GM12878 (cell line): ENCODE results near the gene CAMK2D.

Experiments used
- BCLAF1 ChIP-seq: fragments of 450-650 bp; IDR thresholded peaks from 2 replicates; pipeline ENCODE4 v1.6.1; 2017; ENCODE audit warnings: antibody characterized with exemption, mild to moderate bottlenecking, moderate library complexity
- EGR1 ChIP-seq, 2 experiments: IDR thresholded peaks; 1 replicate in 1 of 2; 2 replicates in 1 of 2; pipeline ENCODE4 v1.6.1; 2011 to 2012; ENCODE audit warnings: low read depth in 2 of 2, low read length in 2 of 2, borderline replicate concordance in 1 of 2, mild to moderate bottlenecking in 1 of 2, moderate library complexity in 1 of 2
- EP300 ChIP-seq, 2 experiments: fragments of 150-350 bp in 1 of 2; IDR thresholded peaks; 2 replicates each; pipeline ENCODE4 v1.6.1; 2011 to 2012; ENCODE audit warnings: low read depth in 2 of 2, low read length in 2 of 2, borderline replicate concordance in 1 of 2, improper control_type of control experiment in 1 of 2, inconsistent platforms in 1 of 2; ENCODE audit not compliant: control insufficient read depth in 1 of 2
- EZH2 ChIP-seq: IDR thresholded peaks from 2 replicates; pipeline ENCODE4 v1.6.1; 2012; ENCODE audit warnings: low read depth, mild to moderate bottlenecking, control low read depth, inconsistent platforms, low read length, borderline replicate concordance; ENCODE audit not compliant: control insufficient read depth
- POLR2AphosphoS2 ChIP-seq: IDR thresholded peaks from 2 replicates; pipeline ENCODE4 v1.6.1; 2011; ENCODE audit warnings: low read depth, mild to moderate bottlenecking, low read length, improper control_type of control experiment, moderate library complexity
- RAD21 ChIP-seq: IDR thresholded peaks from 2 replicates; pipeline ENCODE4 v1.6.1; 2011; ENCODE audit warnings: mild to moderate bottlenecking, low read depth, low read length, moderate library complexity; ENCODE audit not compliant: insufficient read depth
- SMC3 ChIP-seq: IDR thresholded peaks from 2 replicates; pipeline ENCODE4 v1.6.1; 2011; ENCODE audit warnings: low read length, improper control_type of control experiment, borderline replicate concordance
- SPI1 ChIP-seq: IDR thresholded peaks from 2 replicates; pipeline ENCODE4 v1.6.1; 2011; ENCODE audit warnings: low read depth, mild to moderate bottlenecking, low read length, moderate library complexity, borderline replicate concordance; ENCODE audit not compliant: insufficient read depth
- SUZ12 ChIP-seq: fragments of 200-600 bp; sonication (generic); IDR thresholded peaks from one replicate; pipeline ENCODE4 v1.6.1; 2018; ENCODE audit warnings: antibody characterized with exemption, mild to moderate bottlenecking; ENCODE audit not compliant: unreplicated experiment
- TAF1 ChIP-seq: IDR thresholded peaks from 2 replicates; pipeline ENCODE4 v1.6.1; 2011; ENCODE audit warnings: mild to moderate bottlenecking, low read depth, low read length, borderline replicate concordance
- USF2 ChIP-seq: IDR thresholded peaks from 2 replicates; pipeline ENCODE4 v1.6.1; 2011; ENCODE audit warnings: low read depth, low read length, improper control_type of control experiment, borderline replicate concordance
- TF ChIP-seq, protein P1 (sequence below): fragments of 450-650 bp; IDR thresholded peaks from 2 replicates; pipeline ENCODE4 v1.6.1; 2018; ENCODE audit warnings: mild to moderate bottlenecking, low read depth, moderate library complexity; ENCODE audit not compliant: partially characterized antibody
- TF ChIP-seq, protein P2 (sequence below), 3 experiments: IDR thresholded peaks in 2 of 3; conservative IDR thresholded peaks in 1 of 3; 2 replicates each; pipeline ENCODE4 v1.5.1; 2011; ENCODE audit warnings: low read depth in 3 of 3, low read length in 3 of 3, mild to moderate bottlenecking in 3 of 3, control low read depth in 2 of 3, moderate library complexity in 2 of 3, inconsistent platforms in 1 of 3, mixed read lengths in 1 of 3; ENCODE audit not compliant: control insufficient read depth in 2 of 3, insufficient read depth in 1 of 3; ENCODE audit errors: extremely low read depth in 1 of 3
- TF ChIP-seq, protein P3 (sequence below): IDR thresholded peaks from 2 replicates; pipeline ENCODE4 v1.6.1; 2012; ENCODE audit warnings: mild to moderate bottlenecking, low read depth, low read length

GRCh38 chr4:113522433-113522832 is 239.1 kb downstream of the CAMK2D start:
- no peak for TF ChIP-seq SPI1
- TF ChIP-seq EGR1 (IDR thresholded peaks at IDR 0.05; ENCODE audit: borderline replicate concordance in 1 of 2, low read depth in 2 of 2, low read length in 2 of 2): no peak
- TF ChIP-seq, protein P1, sequence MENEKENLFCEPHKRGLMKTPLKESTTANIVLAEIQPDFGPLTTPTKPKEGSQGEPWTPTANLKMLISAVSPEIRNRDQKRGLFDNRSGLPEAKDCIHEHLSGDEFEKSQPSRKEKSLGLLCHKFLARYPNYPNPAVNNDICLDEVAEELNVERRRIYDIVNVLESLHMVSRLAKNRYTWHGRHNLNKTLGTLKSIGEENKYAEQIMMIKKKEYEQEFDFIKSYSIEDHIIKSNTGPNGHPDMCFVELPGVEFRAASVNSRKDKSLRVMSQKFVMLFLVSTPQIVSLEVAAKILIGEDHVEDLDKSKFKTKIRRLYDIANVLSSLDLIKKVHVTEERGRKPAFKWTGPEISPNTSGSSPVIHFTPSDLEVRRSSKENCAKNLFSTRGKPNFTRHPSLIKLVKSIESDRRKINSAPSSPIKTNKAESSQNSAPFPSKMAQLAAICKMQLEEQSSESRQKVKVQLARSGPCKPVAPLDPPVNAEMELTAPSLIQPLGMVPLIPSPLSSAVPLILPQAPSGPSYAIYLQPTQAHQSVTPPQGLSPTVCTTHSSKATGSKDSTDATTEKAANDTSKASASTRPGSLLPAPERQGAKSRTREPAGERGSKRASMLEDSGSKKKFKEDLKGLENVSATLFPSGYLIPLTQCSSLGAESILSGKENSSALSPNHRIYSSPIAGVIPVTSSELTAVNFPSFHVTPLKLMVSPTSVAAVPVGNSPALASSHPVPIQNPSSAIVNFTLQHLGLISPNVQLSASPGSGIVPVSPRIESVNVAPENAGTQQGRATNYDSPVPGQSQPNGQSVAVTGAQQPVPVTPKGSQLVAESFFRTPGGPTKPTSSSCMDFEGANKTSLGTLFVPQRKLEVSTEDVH: no peak
- no peak for TF ChIP-seq RAD21
- TF ChIP-seq, protein P2, sequence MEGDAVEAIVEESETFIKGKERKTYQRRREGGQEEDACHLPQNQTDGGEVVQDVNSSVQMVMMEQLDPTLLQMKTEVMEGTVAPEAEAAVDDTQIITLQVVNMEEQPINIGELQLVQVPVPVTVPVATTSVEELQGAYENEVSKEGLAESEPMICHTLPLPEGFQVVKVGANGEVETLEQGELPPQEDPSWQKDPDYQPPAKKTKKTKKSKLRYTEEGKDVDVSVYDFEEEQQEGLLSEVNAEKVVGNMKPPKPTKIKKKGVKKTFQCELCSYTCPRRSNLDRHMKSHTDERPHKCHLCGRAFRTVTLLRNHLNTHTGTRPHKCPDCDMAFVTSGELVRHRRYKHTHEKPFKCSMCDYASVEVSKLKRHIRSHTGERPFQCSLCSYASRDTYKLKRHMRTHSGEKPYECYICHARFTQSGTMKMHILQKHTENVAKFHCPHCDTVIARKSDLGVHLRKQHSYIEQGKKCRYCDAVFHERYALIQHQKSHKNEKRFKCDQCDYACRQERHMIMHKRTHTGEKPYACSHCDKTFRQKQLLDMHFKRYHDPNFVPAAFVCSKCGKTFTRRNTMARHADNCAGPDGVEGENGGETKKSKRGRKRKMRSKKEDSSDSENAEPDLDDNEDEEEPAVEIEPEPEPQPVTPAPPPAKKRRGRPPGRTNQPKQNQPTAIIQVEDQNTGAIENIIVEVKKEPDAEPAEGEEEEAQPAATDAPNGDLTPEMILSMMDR (IDR thresholded peaks at IDR 0.05 in 2 of 3, conservative IDR thresholded peaks at IDR 0.05 in 1 of 3; ENCODE audit: control insufficient read depth in 2 of 3, extremely low read depth in 1 of 3, insufficient read depth in 1 of 3, low read depth in 3 of 3, low read length in 3 of 3): no peak
- no peak for TF ChIP-seq USF2
- no peak for TF ChIP-seq EP300 (IDR thresholded peaks at IDR 0.05; ENCODE audit: borderline replicate concordance in 1 of 2, control insufficient read depth in 1 of 2, low read depth in 2 of 2, low read length in 2 of 2)
- no peak for TF ChIP-seq SUZ12
- no peak for TF ChIP-seq POLR2AphosphoS2
- no peak for TF ChIP-seq BCLAF1
- TF ChIP-seq SMC3: no peak
- no peak for TF ChIP-seq EZH2
- no peak for TF ChIP-seq TAF1
- TF ChIP-seq, protein P3, sequence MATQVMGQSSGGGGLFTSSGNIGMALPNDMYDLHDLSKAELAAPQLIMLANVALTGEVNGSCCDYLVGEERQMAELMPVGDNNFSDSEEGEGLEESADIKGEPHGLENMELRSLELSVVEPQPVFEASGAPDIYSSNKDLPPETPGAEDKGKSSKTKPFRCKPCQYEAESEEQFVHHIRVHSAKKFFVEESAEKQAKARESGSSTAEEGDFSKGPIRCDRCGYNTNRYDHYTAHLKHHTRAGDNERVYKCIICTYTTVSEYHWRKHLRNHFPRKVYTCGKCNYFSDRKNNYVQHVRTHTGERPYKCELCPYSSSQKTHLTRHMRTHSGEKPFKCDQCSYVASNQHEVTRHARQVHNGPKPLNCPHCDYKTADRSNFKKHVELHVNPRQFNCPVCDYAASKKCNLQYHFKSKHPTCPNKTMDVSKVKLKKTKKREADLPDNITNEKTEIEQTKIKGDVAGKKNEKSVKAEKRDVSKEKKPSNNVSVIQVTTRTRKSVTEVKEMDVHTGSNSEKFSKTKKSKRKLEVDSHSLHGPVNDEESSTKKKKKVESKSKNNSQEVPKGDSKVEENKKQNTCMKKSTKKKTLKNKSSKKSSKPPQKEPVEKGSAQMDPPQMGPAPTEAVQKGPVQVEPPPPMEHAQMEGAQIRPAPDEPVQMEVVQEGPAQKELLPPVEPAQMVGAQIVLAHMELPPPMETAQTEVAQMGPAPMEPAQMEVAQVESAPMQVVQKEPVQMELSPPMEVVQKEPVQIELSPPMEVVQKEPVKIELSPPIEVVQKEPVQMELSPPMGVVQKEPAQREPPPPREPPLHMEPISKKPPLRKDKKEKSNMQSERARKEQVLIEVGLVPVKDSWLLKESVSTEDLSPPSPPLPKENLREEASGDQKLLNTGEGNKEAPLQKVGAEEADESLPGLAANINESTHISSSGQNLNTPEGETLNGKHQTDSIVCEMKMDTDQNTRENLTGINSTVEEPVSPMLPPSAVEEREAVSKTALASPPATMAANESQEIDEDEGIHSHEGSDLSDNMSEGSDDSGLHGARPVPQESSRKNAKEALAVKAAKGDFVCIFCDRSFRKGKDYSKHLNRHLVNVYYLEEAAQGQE: no peak
